Activated effector memory CD4-positive, alpha-beta T cell treated with Interleukin-2 at 50 U/mL for 16 hours (primary cell): ENCODE results near the gene JMJD6.
"Not testable (repeated sequence)": the region's sequence is repeated elsewhere in the genome, so short reads cannot be mapped to it uniquely, and the experiment has no call there.

ENCODE experiments used
- DNase-seq: peaks from one replicate; pipeline ENCODE4 v3.0.0-alpha.2; 2020

The JMJD6 gene

GRCh38 chr17:76715496-76715830 is 10.9 kb downstream of the JMJD6 start:
- DNase-seq, result no peak

- DNase-seq, result peak; percentile 50
These were observed 11.4 kb downstream of the JMJD6 start for GRCh38 chr17:76714822-76715495.

GRCh38 chr17:76714336-76714735 is 12.1 kb downstream of the JMJD6 start:
- no peak for DNase-seq

GRCh38 chr17:76713765-76714164 is 12.6 kb downstream of the JMJD6 start:
- no peak for DNase-seq

- DNase-seq, result not testable (repeated sequence)
These were observed 14.1 kb downstream of the JMJD6 start for GRCh38 chr17:76712321-76712720.

GRCh38 chr17:76710863-76711611 is 15.4 kb downstream of the JMJD6 start, which contains the start of gene MXRA7:
TSS of gene MXRA7 (minus strand) at chr17:76710965. CDS start at chr17:76710946, 19 bp downstream.
- peak; percentile 35 for DNase-seq

GRCh38 chr17:76709951-76710862 is 16.2 kb downstream of the JMJD6 start:
- DNase-seq, result not testable (repeated sequence)

- no peak for DNase-seq
These were observed 17.1 kb downstream of the JMJD6 start for GRCh38 chr17:76709077-76709950.

GRCh38 chr17:76707985-76708807 is 18.2 kb downstream of the JMJD6 start:
- no peak for DNase-seq

GRCh38 chr17:76706817-76707216 is 19.6 kb downstream of the JMJD6 start:
- no peak for DNase-seq

GRCh38 chr17:76704805-76705204 is 21.6 kb downstream of the JMJD6 start:
- DNase-seq, result no peak

- no peak for DNase-seq
These were observed 23.3 kb downstream of the JMJD6 start for GRCh38 chr17:76702941-76703637.

- no peak for DNase-seq
These were observed 24.3 kb downstream of the JMJD6 start for GRCh38 chr17:76702076-76702475.

GRCh38 chr17:76701471-76701967 is 24.9 kb downstream of the JMJD6 start:
- no peak for DNase-seq

- DNase-seq, result no peak
These were observed 25.6 kb downstream of the JMJD6 start for GRCh38 chr17:76700617-76701470.

GRCh38 chr17:76700270-76700616 is 26.2 kb downstream of the JMJD6 start:
- no peak for DNase-seq

GRCh38 chr17:76698466-76698977 is 27.9 kb downstream of the JMJD6 start:
- not testable (repeated sequence) for DNase-seq

GRCh38 chr17:76697702-76698465 is 28.5 kb downstream of the JMJD6 start:
- no peak for DNase-seq
